Nephron progenitor cell (in vitro differentiated cells): ENCODE measurements around the gene ACTN3.
"Not testable (repeated sequence)": the region's sequence is repeated elsewhere in the genome, so short reads cannot be mapped to it uniquely, and the experiment has no call there.

Experiments used
- DNase-seq: peaks from one replicate; pipeline ENCODE4 v3.0.0; 2021
- H3K27ac Mint-ChIP-seq: 2 replicates; pipeline ENCODE4 v1.8.0; 2021; ENCODE audit warnings: mild to moderate bottlenecking, moderate library complexity, mixed read lengths
- H3K27me3 Mint-ChIP-seq: 2 replicates; pipeline ENCODE4 v1.8.0; 2021; ENCODE audit warnings: mild to moderate bottlenecking, low read depth, mixed read lengths; ENCODE audit not compliant: poor library complexity
- H3K36me3 Mint-ChIP-seq: 2 replicates; pipeline ENCODE4 v1.8.0; 2021; ENCODE audit warnings: low read depth, mixed read lengths
- H3K4me1 Mint-ChIP-seq: 2 replicates; pipeline ENCODE4 v1.8.0; 2021; ENCODE audit warnings: mixed read lengths
- H3K4me3 Mint-ChIP-seq: 2 replicates; pipeline ENCODE4 v1.8.0; 2021; ENCODE audit warnings: mild to moderate bottlenecking, moderate library complexity, mixed read lengths
- H3K9me3 Mint-ChIP-seq: 2 replicates; pipeline ENCODE4 v1.8.0; 2021; ENCODE audit warnings: mild to moderate bottlenecking, moderate library complexity, mixed read lengths
- TF ChIP-seq, protein P1 (sequence below): fragments of 200-600 bp; sonication (generic); IDR thresholded peaks from 2 replicates; pipeline ENCODE4 v1.5.0; 2021; ENCODE audit warnings: antibody characterized with exemption

The ACTN3 gene

DNA sequence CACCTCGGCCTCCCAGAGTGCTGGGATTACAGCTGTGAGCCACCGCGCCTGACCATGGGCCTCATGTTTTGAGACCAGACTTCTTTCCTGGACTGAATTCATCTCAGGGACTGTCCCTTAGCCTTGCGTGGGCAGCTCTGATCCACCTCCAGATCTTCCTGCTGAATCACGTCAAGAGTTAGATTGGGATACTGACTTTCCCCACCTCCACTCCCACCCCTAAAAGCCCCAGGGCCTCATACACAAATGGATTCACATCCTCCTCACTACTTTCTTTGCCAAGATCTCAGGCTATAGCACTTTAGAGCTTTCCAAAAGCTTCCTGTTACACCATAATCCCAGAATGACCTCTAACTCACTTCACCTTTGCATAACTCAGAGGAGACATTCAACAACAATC, 34.1 kb downstream of the ACTN3 start:
- Mint-ChIP-seq H3K4me1 (peaks cover 33% of the 10 kb centered on the region), H3K36me3 (no peaks in the 10 kb centered on the region), H3K27me3 (peaks cover 23% of the 10 kb centered on the region)

DNA sequence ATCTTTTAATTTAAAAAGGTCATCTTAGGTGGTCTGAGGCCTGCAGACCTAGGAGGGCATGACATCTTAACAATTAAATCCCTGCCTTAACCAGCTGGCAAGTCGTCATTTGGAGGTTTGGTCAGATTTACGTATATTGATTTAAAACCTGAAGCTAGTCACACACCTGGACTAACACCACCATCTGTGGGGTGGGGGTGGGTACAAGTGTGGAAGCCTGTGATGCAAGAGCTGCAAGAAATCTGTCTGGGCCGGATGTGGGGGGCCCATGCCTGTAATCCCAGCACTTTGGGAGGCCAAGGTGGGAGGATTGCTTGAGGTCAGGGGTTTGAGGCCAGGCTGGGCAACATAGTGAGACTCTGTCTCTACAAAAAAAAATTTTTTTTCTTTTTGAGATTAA, 34.6 kb downstream of the ACTN3 start:
- DNase-seq: no peak
- Mint-ChIP-seq H3K9me3 (peaks cover 29% of the 10 kb centered on the region), H3K36me3 (no peaks in the 10 kb centered on the region), H3K4me1 (peaks cover 30% of the 10 kb centered on the region), H3K27me3 (peaks cover 23% of the 10 kb centered on the region), H3K27ac (peak overlapping the region; percentile 4), H3K4me3 (no peak overlapping the region)
- TF ChIP-seq, protein P1, sequence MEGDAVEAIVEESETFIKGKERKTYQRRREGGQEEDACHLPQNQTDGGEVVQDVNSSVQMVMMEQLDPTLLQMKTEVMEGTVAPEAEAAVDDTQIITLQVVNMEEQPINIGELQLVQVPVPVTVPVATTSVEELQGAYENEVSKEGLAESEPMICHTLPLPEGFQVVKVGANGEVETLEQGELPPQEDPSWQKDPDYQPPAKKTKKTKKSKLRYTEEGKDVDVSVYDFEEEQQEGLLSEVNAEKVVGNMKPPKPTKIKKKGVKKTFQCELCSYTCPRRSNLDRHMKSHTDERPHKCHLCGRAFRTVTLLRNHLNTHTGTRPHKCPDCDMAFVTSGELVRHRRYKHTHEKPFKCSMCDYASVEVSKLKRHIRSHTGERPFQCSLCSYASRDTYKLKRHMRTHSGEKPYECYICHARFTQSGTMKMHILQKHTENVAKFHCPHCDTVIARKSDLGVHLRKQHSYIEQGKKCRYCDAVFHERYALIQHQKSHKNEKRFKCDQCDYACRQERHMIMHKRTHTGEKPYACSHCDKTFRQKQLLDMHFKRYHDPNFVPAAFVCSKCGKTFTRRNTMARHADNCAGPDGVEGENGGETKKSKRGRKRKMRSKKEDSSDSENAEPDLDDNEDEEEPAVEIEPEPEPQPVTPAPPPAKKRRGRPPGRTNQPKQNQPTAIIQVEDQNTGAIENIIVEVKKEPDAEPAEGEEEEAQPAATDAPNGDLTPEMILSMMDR: no peak

More for the DNA sequence above, 34.1 kb downstream of the ACTN3 start:
- no peak for DNase-seq
- Mint-ChIP-seq H3K27ac (peak overlapping the region; percentile 4), H3K4me3 (no peak overlapping the region), H3K9me3 (peaks cover 25% of the 10 kb centered on the region)
- TF ChIP-seq, protein P1: no peak

DNA sequence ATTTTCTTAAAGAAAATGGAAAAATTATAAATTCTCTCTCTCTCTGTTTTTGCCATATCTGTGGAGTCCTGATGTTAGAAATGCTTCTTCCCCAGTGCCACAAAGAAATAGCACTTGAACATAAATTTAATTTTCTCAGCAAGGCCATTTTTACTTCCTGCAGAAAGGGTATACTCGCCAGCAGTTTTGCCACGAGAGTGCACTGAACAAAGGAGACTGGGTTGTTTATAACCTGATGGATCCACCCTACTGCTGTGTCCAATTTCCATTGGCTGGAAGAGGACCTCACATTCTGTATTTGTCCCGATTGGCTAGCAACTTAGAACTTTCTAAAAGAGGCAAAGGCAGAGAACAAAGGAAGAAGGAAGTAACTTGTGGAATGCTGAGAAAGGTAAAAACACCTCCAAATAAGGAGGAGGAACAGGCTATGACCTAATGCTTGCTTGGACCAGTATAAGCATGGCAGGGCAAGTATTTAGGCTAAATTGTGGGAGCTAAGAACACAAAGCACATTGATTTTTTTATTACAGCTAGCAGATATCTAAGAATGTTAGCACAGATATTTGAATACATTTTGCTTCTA, 36.0 kb downstream of the ACTN3 start:
- not testable (repeated sequence) for H3K4me3 Mint-ChIP-seq, H3K36me3 Mint-ChIP-seq, DNase-seq
- peaks cover 26% of the 10 kb centered on the region for H3K27me3 Mint-ChIP-seq
- peaks cover 24% of the 10 kb centered on the region for H3K4me1 Mint-ChIP-seq
- H3K9me3 Mint-ChIP-seq: peaks cover 41% of the 10 kb centered on the region
- H3K27ac Mint-ChIP-seq: peak overlapping the region; percentile 79

DNA sequence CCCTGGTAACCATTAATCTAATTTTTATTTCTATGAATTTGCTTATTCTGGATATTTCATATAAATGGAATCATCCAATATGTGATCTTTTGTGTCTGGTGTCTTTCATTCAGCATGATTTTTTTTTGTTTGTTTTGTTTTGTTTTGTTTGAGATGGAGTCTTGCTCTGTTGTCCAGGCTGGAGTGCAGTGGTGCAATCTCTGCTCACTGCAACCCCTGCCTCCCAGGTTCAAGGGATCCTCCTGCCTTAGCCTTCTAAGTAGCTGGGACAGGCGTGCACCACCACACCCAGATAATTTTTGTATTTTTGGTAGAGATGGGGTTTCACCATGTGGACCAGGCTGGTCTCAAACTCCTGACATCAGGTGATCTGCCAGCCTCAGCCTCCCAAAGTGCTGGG, 38.7 kb downstream of the ACTN3 start:
- not testable (repeated sequence) for H3K36me3 Mint-ChIP-seq, H3K27me3 Mint-ChIP-seq, H3K4me3 Mint-ChIP-seq, H3K27ac Mint-ChIP-seq, DNase-seq
- peaks cover 51% of the 10 kb centered on the region for H3K9me3 Mint-ChIP-seq
- H3K4me1 Mint-ChIP-seq: peaks cover 16% of the 10 kb centered on the region

DNA sequence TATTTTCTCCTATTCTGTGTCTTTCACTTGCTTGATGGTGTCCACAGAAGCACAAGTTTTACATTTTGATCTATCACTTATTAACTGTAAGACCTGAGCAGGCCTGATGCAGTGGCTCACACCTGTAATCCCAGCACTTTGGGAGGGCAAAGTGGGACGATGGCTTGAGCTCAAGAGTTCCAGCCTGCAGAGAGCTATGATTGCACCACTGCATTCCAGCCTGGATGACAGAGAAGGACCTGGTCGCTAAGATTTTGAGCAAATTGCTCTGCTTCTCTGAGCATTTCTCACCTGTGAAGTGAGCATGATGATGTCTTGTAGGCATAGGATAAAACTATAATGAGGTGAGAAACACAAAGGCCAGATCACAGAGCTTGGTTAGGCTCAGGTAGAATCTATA, 39.4 kb downstream of the ACTN3 start:
- TF ChIP-seq, protein P1: no peak
- peaks cover 12% of the 10 kb centered on the region for H3K4me1 Mint-ChIP-seq
- peaks cover 10% of the 10 kb centered on the region for H3K27me3 Mint-ChIP-seq
- H3K27ac Mint-ChIP-seq: no peak overlapping the region
- H3K9me3 Mint-ChIP-seq: peaks cover 58% of the 10 kb centered on the region
- DNase-seq: no peak
- H3K36me3 Mint-ChIP-seq: no peaks in the 10 kb centered on the region
- H3K4me3 Mint-ChIP-seq: no peak overlapping the region

DNA sequence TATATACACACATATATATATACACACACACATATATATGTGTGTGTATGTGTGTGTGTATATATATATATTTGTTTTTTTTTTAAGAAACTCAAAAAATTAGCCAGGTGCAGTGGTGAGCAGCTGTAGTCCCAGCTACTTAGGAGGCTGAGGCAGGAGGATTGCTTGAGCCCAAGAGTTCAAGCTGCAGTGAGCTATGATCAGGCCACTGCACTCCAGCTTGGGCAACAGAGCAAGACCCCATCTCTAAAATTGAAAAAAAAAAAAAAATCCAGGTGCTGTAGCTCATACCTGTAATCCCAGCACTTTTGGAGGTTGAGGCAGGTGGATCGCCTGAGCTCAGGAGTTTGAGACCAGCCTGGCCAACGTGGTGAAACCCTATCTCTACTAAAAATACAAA, 42.6 kb downstream of the ACTN3 start:
- H3K4me1 Mint-ChIP-seq, H3K4me3 Mint-ChIP-seq, DNase-seq, H3K36me3 Mint-ChIP-seq, H3K27ac Mint-ChIP-seq: not testable (repeated sequence)
- Mint-ChIP-seq H3K9me3 (peaks cover 65% of the 10 kb centered on the region), H3K27me3 (peaks cover 11% of the 10 kb centered on the region)

DNA sequence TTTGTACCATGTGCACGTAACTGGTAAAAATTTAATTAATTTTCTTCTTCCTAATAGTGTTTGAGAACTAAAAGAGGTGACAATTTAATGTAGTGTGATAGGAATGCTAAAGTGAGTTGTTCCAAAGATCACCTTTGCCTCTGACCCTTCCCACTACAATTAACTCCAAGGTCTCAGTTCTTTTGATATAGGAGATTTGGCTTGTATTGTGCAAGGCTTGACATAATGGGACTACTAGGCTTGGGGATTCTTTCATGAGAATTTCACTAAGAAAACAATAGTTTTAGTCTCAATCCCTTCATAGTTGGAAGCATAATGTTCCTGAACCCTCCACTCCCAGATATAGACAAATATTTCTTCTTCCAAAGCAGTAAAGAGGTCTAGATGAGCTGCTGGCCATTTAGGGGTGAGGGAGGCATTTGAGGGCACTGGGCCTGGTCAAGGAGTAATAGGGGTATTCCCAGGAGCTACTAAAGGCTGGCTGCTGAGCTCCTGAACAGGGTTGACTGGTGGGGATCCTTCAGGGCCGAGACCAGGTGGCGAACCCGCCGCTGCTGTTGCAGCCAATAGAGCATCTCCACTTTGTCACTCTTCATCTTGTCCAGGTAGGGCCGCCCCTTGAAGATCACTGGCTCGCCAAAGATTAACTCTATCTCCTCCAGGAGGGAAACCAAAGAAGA, 43.4 kb downstream of the ACTN3 start:
- TF ChIP-seq, protein P1: no peak
- DNase-seq: no peak
- H3K36me3 Mint-ChIP-seq: peaks cover 11% of the 10 kb centered on the region
- peaks cover 14% of the 10 kb centered on the region for H3K4me1 Mint-ChIP-seq
- H3K4me3 Mint-ChIP-seq: no peak overlapping the region
- no peak overlapping the region for H3K27ac Mint-ChIP-seq
- peaks cover 11% of the 10 kb centered on the region for H3K27me3 Mint-ChIP-seq
- H3K9me3 Mint-ChIP-seq: peaks cover 60% of the 10 kb centered on the region
